ENCODE measurements around the gene CCDC170.

DNA sequence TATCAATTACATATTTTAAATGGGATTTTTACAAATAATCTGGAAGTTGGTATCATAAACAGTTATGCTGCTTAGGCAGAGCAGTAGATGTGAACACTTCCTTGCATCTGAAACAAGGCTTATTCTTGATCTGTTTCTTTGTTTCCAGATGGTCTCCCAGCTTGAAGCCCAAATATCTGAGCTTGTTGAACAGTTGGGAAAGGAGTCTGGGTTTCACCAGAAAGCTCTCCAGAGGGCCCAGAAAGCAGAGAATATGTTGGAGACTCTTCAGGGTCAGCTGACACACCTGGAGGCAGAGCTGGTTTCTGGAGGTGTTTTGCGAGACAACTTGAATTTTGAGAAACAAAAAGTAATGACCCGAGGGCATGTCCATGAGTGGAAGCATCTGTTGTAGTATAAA is 91.9 kb downstream of the CCDC170 start:
- TF ChIP-seq, protein P1, sequence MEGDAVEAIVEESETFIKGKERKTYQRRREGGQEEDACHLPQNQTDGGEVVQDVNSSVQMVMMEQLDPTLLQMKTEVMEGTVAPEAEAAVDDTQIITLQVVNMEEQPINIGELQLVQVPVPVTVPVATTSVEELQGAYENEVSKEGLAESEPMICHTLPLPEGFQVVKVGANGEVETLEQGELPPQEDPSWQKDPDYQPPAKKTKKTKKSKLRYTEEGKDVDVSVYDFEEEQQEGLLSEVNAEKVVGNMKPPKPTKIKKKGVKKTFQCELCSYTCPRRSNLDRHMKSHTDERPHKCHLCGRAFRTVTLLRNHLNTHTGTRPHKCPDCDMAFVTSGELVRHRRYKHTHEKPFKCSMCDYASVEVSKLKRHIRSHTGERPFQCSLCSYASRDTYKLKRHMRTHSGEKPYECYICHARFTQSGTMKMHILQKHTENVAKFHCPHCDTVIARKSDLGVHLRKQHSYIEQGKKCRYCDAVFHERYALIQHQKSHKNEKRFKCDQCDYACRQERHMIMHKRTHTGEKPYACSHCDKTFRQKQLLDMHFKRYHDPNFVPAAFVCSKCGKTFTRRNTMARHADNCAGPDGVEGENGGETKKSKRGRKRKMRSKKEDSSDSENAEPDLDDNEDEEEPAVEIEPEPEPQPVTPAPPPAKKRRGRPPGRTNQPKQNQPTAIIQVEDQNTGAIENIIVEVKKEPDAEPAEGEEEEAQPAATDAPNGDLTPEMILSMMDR (IDR thresholded peaks at IDR 0.05), result no peak
- no peak for TF ChIP-seq POLR2A (IDR thresholded peaks at IDR 0.05)
